DOHH2 (cell line): ENCODE results near the gene SP6.

ENCODE experiments used
- H3F3A ChIP-seq: fragments of 200-600 bp; sonication (generic), shearing (Covaris generic); 2 replicates; pipeline ENCODE4 v1.6.0; 2016; ENCODE audit warnings: antibody characterized with exemption, mild to moderate bottlenecking; ENCODE audit not compliant: control insufficient read depth, insufficient read depth
- H3K27ac ChIP-seq: fragments of 200-600 bp; sonication (generic); 2 replicates; pipeline ENCODE4 v1.5.1; 2014; ENCODE audit warnings: low read depth, mild to moderate bottlenecking, low read length, moderate library complexity
- H3K27me3 ChIP-seq: fragments of 200-600 bp; sonication (generic); 2 replicates; pipeline ENCODE4 v1.6.1; 2014; ENCODE audit warnings: mild to moderate bottlenecking, low read length, mixed read lengths; ENCODE audit not compliant: control insufficient read depth
- H3K36me3 ChIP-seq: fragments of 200-600 bp; sonication (generic); 2 replicates; pipeline ENCODE4 v1.6.1; 2014; ENCODE audit warnings: mild to moderate bottlenecking, low read length, moderate library complexity, mixed read lengths; ENCODE audit not compliant: control insufficient read depth
- H3K4me1 ChIP-seq: fragments of 200-600 bp; sonication (generic); 2 replicates; pipeline ENCODE4 v1.6.1; 2014; ENCODE audit warnings: mild to moderate bottlenecking, low read length, mixed read lengths; ENCODE audit not compliant: control insufficient read depth
- H3K4me2 ChIP-seq: fragments of 200-600 bp; sonication (generic); 2 replicates; pipeline ENCODE4 v1.6.0; 2014; ENCODE audit warnings: mild to moderate bottlenecking, low read length, moderate library complexity
- H3K4me3 ChIP-seq: fragments of 200-600 bp; sonication (generic); 2 replicates; pipeline ENCODE4 v1.5.1; 2014; ENCODE audit warnings: mild to moderate bottlenecking, low read length, mixed read lengths
- H3K79me2 ChIP-seq: fragments of 200-600 bp; sonication (generic); 2 replicates; pipeline ENCODE4 v1.6.1; 2014; ENCODE audit warnings: mild to moderate bottlenecking, low read length, mixed read lengths; ENCODE audit not compliant: control insufficient read depth
- H3K9me2 ChIP-seq: fragments of 200-600 bp; sonication (generic); replicated peaks from 2 replicates; pipeline ENCODE4 v1.6.1; 2014; ENCODE audit warnings: mild to moderate bottlenecking, low read length, mixed read lengths; ENCODE audit not compliant: control insufficient read depth
- H3K9me3 ChIP-seq: fragments of 200-600 bp; sonication (generic); 2 replicates; pipeline ENCODE4 v1.6.1; 2014; ENCODE audit warnings: antibody characterized with exemption, low read length, mixed read lengths; ENCODE audit not compliant: control insufficient read depth, insufficient read depth
- H4K20me1 ChIP-seq: fragments of 200-600 bp; sonication (generic); 2 replicates; pipeline ENCODE4 v1.6.0; 2014; ENCODE audit warnings: low read depth, mild to moderate bottlenecking, antibody characterized with exemption, low read length, moderate library complexity; ENCODE audit not compliant: control insufficient read depth, insufficient read depth
- EZH2phosphoT487 ChIP-seq: fragments of 200-600 bp; sonication (generic); IDR thresholded peaks from 2 replicates; pipeline ENCODE4 v1.6.1; 2017; ENCODE audit warnings: borderline replicate concordance, mild to moderate bottlenecking, antibody characterized with exemption, low read length, moderate library complexity, mixed read lengths
- TF ChIP-seq, protein P1 (sequence below): fragments of 200-600 bp; sonication (generic); IDR thresholded peaks from one replicate; pipeline ENCODE4 v1.5.1; 2014; ENCODE audit warnings: antibody characterized with exemption, mild to moderate bottlenecking, low read depth, low read length; ENCODE audit not compliant: poor library complexity, severe bottlenecking

Gene SP6

DNA sequence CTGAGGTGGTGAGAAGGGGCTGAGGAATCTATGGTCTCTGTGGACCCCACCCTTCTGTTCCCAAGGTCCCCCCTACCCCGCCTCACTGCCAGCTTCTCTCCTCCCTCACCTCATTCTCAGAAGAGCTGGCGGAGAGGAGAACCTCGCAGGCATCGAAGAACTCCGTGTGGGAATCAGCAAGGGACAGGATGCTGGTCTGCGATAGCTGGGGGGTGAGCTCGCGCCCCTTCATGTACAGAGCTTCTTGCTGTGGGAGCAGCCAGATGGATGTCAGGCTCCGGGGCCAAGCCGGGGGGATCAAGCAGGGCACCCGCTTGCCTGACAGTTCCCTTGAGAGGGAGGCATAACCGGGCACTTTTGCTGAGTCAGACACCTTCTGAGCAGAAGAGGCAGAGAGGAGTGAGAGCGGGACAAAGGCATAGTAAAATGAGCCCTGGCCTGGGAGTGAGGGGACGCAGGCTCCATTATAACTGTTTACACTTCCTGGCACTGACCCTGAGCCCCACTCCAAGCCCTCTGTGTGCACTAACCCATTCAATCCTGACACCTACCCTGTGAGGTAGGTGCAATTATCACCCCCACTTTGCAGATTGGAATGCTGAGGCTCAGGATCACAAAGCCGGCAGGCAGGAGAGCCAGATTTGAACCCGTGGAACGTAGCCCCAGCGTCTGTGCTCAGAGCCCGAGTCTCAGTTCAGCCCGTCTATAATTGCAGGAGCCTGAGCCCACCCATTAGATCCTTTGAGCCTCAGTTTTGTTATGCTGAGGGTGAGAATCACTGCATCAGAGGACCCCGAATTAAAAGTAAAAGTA, 35.7 kb downstream of the SP6 start:
- H3K9me3 ChIP-seq: no peaks in the 10 kb centered on the region
- no peaks in the 10 kb centered on the region for H3K9me2 ChIP-seq
- H3K4me3 ChIP-seq: no peak overlapping the region
- no peak overlapping the region for H3K4me2 ChIP-seq
- no peak overlapping the region for H3K27ac ChIP-seq
- no peak for TF ChIP-seq EZH2phosphoT487
- TF ChIP-seq, protein P1, sequence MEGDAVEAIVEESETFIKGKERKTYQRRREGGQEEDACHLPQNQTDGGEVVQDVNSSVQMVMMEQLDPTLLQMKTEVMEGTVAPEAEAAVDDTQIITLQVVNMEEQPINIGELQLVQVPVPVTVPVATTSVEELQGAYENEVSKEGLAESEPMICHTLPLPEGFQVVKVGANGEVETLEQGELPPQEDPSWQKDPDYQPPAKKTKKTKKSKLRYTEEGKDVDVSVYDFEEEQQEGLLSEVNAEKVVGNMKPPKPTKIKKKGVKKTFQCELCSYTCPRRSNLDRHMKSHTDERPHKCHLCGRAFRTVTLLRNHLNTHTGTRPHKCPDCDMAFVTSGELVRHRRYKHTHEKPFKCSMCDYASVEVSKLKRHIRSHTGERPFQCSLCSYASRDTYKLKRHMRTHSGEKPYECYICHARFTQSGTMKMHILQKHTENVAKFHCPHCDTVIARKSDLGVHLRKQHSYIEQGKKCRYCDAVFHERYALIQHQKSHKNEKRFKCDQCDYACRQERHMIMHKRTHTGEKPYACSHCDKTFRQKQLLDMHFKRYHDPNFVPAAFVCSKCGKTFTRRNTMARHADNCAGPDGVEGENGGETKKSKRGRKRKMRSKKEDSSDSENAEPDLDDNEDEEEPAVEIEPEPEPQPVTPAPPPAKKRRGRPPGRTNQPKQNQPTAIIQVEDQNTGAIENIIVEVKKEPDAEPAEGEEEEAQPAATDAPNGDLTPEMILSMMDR: no peak
- H3K27me3 ChIP-seq: no peaks in the 10 kb centered on the region
- peaks cover under 1% of the 10 kb centered on the region; the same call in 1 of the 2 replicates for H3K4me1 ChIP-seq
- H3K36me3 ChIP-seq: peaks cover 18% of the 10 kb centered on the region; the same call in 1 of the 2 replicates
- H3F3A ChIP-seq: no peaks in the 10 kb centered on the region
- no peaks in the 10 kb centered on the region for H3K79me2 ChIP-seq
- H4K20me1 ChIP-seq: no peaks in the 10 kb centered on the region

DNA sequence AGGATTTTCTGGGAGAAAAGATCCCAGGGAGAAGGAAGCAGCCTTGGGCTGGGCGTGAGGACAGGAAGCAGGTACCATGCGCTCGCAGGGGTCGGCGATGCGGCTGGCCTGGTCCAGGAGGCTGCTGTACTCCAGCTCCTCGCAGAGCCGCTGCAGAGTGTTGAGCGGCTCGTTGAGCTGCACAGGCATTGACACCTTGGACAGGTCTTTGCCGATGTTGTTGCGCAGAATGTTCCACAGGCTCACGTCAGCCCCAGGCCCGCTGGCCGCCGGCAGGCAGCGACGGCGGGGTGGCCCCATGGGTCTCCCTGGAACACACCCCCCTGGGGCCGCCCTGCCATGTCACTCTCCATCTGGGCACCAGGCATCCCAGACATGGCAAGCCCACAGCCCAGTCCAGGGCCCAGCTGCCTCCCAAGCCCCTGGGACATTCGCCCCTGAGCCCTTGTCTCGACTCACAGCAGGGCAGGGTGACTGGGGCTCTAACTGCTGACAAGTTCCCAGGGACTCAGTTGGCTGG, 37.4 kb downstream of the SP6 start:
- H4K20me1 ChIP-seq: no peaks in the 10 kb centered on the region
- H3K4me3 ChIP-seq: no peak overlapping the region
- no peaks in the 10 kb centered on the region for H3K9me3 ChIP-seq
- no peaks in the 10 kb centered on the region for H3K79me2 ChIP-seq
- H3K36me3 ChIP-seq: peaks cover 21% of the 10 kb centered on the region; the same call in 1 of the 2 replicates
- no peak overlapping the region for H3K27ac ChIP-seq
- no peaks in the 10 kb centered on the region for H3K4me1 ChIP-seq
- H3K27me3 ChIP-seq: no peaks in the 10 kb centered on the region
- no peak overlapping the region for H3K4me2 ChIP-seq
- no peak for TF ChIP-seq EZH2phosphoT487
- TF ChIP-seq, protein P1: no peak
- no peaks in the 10 kb centered on the region for H3F3A ChIP-seq
- no peaks in the 10 kb centered on the region for H3K9me2 ChIP-seq

DNA sequence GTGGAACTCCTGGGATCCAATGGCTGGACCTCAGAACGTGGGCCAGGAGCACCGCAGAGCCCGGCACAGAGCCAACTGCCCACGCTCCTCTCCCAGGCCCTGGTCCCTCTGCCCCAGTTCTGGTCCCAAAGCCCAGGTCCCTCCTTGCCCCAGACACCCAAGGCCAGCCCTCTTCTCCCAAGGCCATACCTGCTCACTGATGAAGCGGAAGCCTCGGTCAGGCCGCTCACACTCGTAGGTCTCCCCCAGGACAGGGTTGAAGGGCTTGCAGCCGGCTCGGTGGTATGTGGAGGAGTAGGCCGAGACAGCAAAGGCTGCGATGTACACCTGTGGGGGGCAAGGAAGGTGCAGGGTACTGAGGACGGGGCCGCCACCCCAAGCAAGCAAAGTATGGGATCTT, 37.9 kb downstream of the SP6 start:
- no peak for TF ChIP-seq EZH2phosphoT487
- TF ChIP-seq, protein P1: no peak
- Histone ChIP-seq H3K27ac (no peak overlapping the region), H3K36me3 (peaks cover 19% of the 10 kb centered on the region; the same call in 1 of the 2 replicates), H3F3A (no peaks in the 10 kb centered on the region), H3K79me2 (no peaks in the 10 kb centered on the region), H3K9me2 (no peaks in the 10 kb centered on the region), H3K27me3 (no peaks in the 10 kb centered on the region), H3K4me3 (no peak overlapping the region), H3K4me2 (no peak overlapping the region), H3K9me3 (no peaks in the 10 kb centered on the region), H3K4me1 (no peaks in the 10 kb centered on the region), H4K20me1 (no peaks in the 10 kb centered on the region)
